Activated CD4-positive, alpha-beta T cell treated with anti-CD3 and anti-CD28 coated beads, Interleukin-2, amount 50 U/mL, for 24 hours (primary cell): ENCODE results near the gene SLC2A1.

Experiments
- DNase-seq, 2 donors: peaks; one replicate each; pipeline ENCODE4 v3.0.0-alpha.2; 2020; ENCODE audit warnings: low read depth in 1 of 2, low spot score in 1 of 2

SLC2A1 gene

DNA sequence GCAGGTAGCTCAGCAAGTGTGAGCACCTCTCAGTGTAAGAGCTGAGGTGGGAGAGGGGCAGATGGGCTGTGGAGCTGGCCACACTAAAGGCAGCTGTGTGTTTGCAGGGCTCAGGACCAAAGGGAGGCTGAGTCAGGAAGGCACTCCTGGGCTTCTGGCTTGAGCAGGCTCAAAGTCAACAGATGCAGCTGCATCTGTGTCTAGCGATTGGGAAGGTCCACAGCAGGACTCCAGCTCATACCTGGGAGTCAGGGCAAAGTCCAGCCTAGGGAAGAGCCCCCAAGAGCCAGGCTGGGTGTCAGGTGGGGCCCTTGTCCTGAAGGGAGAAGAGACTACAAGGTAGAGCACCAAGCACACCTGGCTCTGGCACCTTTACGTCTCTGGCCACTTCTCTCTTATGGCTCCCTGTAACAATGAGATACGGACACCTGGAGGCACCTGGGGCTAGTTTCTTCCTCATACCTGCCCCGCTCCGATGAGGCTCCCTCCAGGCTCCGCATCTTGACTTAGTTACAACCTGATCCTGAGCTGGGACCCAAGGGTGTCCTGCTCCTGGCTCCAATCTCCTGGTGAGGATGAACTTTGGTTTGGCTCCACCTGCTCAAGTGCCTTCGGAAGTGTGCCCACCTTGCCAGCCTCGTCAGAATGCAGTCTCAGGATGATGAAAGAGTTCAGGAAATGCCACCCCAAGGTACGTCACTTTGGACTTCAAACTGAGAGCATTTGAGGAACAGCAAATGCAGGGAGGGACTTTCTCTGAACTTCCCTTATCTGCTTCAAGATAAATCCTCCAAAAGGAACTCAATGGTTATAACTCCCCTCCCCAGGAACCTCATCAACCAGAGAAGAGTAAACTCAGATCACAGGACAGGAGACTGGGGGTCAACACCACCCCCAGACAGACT is 21.5 kb upstream of the SLC2A1 start:
- DNase-seq: no peak

DNA sequence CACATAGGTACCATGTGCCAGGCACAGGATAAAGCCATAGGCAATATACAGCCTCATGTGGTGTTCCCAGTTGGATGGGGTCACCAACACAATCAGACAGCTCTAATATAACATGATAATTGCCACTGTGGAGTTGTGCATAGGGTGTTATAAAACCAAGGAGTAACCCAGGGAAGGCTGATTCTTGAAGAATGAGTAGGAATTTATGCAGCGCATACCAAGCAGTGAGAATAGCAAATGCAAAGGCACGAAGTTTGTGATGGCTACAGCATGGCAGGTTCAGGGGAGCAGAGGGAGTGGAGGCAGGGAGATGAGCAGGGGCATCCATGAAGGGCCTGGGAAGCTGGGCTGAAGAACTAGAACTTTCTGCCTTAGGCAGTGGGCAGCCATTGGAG is 20.4 kb upstream of the SLC2A1 start:
- DNase-seq: no peak

DNA sequence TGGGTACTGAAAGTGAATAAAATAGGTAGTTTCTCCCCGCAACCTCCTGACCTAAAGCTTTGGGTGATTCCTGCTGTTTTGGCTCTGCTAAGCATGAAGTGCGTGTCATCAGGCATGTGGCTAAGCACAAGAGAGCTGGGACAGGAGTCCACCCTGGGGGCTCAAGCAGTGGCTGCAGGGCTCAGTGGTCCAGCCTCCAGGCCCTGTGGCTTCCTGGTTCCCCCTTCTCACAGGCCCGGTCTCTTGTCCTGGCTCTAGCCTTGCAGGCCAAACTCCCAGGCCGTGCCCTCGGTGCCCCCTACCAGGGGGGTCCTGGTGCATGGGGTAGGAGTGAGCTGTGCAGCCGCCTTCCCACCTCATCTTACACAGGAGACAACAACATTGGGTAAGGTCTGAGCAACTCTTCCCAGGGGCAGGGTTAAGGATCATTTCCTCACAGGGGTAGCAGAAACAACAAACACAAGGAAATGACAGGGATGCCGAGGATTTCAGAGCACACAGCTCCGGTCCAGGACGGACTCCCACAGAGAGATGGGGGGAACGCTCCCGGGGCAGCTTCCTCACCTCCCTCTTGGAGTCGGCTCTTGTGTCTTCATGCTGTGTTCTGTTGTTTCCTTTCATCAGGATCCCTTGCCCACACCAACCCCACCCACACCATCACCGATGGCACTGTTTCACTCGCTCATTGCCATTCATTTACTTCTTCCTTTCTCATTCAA is 19.8 kb upstream of the SLC2A1 start:
- no peak for DNase-seq

DNA sequence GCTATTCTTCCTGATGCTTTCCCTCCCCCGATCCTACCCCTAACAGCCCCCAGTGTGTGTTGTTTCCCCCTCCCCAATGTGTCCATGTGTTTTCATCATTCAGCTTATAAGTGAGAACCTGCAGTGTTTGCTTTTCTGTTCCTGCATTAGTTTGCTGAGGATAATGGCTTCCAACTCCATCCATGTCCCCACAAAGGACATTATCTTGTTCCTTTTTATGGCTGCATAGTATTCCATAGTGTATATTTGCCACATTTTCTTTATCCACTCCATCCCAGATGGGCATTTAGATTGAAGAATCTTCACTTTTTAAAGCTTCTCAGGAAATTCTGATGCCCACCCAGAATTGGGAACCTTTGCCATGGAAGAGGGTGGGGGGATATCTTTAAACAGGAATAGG is 19.0 kb upstream of the SLC2A1 start:
- DNase-seq: no peak

DNA sequence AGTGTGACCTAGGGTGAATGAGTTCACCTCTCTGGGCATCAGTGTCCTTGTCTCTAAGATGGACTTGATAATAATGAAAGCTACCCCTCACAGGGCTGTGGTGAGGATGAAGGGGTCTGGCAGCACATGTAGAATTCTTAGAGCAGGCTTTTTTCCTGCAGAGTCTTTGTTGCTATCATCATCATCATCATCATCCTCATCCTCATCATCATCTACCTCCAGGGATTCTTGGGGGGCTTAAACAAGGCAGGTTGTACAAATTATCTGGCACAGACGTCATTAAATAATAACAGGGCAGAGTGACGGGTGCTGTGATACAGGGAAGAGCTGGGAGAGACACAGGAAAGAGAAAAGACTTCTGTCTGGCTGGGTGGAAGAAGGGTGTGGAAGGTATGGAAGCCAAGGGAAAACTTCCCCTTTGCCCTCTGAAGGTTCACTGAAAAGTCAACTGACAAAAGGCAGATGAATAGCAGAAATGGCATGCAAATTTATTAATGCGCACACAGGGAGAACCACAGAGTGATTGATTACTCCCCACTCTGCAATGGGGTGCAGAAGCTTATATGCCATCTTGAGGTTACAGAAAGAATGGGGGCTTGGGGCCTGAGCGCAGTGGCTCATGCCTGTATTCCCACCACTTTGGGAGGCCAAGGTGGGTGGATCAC is 17.0 kb upstream of the SLC2A1 start:
- DNase-seq: no peak

DNA sequence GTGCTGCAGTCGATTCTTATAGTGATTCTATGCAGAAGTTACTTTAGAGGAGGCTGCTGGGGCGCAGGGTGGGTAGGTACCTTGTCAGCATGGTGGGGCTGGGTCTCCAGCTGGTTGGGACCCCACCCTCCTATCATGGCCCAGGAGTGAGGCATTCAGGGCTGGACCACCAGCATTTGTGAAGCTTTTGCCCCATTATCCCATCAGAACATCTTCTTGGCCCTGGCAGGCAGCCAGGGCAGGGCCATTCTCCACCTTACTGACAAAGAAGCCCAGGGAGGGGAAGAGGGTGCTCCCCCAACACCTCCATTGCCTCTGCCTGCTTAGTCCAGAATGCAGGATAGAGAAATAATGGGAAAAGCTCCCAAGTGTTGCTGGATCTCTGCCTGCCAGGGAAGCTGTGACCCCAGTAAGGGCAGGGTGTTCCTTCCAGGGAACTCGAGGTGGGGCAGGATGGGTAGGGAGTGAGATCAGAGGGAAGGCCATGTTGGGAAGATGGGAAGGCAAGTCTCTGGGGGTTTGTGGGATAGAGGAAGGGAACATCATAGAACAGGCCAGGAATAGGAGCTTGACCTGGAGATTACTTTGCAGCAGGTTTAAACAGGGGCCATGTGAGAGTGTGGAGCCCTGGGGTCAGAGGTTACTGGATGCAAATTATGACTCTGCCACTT is 16.2 kb upstream of the SLC2A1 start:
- DNase-seq: no peak

DNA sequence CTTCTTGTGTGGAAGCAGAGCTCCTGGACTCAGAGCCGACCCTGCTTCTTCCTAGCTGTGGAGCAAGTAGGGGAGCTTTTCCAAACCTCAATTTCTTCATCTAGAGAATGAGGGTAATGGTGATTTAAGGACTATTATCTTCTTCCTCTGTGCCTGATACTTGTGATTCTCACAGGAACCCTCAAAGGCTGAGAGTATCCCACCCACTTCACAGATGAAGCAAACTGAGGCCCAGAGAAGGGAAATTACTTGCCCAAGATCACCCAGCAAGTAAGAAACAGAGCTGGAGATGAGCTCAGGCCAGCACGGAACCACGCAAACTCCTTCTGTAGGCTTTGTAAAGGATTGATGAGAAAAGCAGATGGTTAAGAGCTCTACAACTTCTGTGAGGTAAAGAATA is 15.1 kb upstream of the SLC2A1 start:
- DNase-seq: no peak

DNA sequence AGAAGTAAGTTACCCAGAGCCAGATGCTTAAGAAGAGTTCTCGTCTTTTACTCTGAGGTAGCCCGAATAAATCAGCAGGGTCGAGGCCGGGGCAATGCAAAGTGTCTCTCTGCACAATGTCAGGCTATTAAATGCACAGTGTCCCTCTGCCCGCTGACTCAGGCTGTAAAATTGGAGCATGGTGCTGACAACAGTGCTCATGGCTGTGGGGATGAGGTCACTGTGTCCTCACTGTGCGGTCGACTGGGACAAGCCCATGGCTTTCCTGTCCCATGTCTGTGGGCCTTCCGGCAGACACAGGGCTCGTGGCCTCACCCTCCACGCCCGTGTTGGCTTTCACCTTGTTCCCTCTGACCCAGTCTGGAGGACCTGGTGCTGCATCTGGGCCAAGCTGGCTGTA is 14.6 kb upstream of the SLC2A1 start:
- DNase-seq: no peak

DNA sequence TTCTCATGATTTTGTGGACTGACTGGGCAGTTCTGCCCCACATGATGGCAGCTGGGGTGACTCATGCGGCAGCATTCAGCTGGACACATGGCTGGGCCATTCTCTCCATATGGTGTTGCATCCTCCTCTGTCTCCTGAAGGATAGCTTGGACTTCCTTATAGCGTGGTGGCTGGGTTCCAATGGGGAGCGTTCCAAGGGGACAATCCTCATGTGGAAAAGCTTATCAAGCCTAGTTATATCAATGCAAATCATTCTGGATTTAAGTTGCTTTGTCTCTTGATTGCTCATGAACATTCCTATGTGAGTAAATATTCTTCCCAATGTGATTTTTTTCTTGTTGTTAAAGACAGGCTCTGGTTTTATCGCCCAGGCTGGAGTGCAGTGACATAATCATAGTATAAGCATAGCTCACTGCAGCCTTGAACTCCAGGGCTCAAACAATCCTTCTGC is 13.2 kb upstream of the SLC2A1 start:
- no peak for DNase-seq

DNA sequence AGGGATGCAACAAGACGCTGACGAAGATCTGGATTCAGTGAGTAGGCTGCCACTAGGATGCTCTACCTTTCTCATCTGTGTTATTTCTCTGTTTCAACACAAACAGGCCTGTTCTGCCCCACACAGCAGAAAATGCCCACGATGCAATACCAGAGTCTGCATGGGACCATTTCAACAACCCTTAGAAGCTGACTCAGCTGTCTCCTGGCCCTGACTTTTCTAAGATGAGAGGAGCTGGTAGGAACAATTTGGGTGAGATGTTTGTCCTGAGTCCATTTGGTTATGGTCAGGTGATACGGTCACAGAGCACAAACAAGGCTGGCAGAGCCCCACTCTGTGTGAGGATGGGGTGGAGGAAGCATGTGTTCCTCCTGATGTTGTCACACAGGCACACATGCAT is 11.5 kb upstream of the SLC2A1 start:
- DNase-seq: no peak

DNA sequence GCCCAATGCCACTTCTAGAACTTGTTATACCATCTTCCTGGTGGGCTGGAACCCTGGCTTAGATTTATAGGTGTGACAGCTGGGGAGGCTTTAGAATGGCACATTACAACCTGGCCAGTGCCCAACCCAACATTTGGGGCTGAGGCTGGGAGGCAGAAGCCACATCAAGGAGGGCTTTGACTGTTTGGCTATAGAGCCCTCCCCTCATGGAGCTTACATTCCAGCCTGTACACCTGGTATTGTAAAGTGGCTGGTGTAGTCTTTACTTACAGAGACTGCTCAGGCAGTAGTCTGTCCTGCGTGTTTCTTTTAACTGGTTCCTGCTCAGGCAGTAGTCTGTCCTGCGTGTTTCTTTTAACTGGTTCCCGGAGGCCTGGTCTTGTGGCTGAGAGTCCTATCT is 10.0 kb upstream of the SLC2A1 start:
- no peak for DNase-seq

DNA sequence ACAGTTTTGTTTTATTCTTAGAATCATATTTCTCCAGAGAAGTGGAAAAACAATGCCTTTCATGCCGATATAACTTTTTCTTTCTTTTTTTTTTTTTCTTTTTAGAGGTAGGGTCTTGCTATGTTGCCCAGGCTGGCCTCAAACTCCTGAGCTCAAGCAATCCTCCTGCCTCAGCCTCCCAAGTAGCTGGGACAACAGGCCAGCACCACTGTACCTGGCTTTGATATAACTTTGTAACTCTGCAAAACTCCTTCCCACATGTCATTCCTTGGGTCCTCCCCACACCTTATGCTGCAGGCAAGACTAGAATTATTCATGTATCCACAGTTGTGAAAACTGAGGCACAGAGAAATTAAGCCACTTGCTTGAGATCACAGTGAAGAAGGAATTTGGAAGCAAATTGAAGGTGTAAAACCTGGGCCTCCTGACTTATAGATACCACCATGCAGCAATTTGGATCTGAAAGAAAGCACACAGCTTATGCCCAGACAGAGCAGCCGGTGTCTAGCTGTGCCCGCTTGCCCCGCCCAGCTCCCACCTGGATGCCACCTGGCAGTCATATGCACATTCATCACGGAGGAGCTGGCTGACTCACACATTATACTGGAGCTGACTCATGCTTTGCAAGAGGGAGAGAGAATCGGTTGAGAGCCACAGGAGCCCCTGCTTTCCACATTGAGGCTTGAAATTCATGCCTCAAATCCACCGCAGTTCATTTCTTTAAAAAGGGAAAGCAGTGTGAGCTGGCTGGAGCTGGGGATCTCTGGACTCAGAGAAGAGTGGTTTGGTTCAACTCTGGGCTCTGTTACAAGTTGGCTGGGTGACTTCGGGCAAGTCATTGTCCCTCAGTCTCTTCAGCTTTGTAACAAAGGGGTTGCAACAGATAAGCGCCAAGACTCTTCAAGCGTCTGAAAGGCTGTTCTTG is 8.3 kb upstream of the SLC2A1 start:
- DNase-seq: no peak

DNA sequence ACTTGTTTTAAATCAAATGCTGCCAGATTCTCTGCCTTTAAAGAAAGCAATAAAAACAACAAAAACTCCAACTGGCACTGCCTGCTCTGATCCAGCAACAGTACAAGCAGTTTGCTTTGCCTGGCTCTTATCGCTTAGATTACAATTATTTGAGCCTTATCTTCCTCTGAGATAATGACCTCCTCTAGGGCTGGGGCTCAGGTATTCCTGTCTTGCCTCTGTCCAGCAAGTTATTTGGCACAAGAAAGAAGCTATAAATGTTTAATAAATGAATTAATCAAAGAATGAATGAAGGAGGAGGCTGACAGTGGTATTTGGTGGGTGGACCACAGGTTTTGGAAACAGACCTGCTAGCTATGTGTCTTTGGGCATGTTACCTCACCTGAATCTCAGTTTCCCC is 6.7 kb upstream of the SLC2A1 start:
- no peak for DNase-seq

DNA sequence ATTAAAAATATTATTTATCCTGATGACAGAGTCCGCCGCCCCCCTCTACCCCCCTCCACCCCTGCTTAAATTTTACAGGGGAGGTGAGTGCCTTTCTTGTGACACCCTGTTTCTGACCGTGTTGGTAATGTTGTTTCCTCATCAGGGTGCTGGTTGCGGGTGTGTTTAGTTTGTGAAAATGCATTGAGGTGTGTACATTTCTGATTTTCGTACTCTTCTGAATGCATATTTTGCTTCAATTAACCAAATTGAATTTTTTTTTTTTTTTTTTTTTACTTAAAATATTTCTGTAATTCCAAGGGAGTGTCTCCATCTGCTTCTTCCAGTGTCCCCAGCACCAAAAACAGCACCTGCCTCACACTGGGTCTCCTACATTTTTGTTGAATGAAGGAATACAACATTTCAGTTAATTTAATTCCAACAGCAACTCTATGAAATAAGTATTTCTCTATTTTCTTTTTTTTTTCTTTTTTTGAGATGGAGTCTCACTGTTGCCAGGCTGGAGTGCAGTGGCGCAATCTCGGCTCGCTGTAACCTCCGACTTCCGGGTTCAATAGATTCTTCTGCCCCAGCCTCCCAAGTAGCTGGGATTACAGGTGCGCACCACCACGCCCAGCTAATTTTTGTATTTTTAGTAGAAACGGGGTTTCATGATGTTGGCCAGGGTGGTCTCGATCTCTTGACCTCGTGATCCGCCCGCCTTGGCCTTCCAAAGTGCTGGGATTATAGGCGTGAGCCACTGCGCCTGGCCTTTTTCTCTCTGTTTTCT is 5.6 kb upstream of the SLC2A1 start:
- no peak for DNase-seq

DNA sequence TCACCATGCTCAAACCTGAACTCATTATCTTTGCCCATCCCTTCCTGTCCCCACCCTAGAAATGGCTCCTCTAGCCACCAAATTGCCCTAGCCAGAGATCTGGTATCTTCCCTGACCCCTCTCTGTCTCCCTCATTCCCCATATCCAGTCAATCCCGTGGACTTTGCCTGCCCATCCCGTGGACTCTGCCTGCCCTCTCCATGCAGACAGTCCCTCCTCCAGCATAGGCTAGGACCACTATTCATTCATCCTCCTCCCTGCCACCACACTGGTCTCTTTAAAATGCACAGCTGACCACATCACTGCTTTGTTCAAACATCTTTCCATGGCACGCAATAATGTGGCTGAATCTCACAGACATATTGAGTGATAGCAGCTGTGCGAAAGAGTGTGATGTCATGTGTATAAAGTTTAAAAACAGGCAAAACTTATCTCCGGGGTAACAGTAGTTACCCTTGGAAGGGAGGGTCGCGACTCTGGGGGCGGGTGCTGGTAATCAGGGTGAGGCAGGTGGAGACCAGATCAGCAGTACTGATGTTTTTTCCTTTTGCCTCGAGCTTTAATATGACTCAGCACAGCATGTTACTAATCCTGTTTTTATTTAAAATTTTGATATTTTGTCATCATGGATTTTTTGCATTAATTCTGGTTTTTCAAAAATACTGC is 4.8 kb upstream of the SLC2A1 start:
- no peak for DNase-seq

DNA sequence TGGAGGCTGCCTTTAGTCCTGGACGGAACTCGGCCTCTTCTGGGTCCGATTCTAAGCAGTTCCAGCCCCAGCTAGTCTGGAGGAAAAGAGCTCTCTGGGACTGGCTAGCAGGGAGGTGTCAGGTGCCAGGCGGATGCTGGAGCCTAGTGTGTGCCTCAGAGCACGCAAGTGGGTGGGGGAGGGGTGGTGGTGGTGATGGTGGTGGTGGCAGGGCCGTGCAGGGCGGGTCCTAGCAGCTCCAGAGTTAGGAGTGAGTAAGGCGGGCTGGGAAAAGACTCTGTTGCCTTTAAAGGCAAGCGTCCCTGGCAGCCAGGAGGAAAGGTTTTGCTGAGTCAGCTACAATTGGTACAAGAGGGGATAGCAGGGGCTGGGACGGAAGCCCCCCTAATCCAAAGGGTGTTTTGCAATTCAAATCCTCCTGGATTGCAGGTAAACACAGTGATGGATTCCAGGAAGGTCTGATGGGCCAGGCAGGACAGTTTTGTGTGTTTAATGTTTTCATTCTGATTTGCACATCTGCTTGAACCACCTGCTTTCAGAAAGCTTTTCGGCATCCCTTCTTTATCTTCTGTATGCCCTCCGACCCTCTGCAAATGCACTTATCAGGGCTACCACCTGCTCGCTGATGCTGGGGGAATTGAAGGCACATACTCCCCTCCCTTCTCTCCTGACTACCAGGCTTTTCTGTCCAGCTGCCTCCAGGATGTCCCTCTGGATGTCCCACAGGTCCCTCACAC is 4.1 kb upstream of the SLC2A1 start:
- no peak for DNase-seq

DNA sequence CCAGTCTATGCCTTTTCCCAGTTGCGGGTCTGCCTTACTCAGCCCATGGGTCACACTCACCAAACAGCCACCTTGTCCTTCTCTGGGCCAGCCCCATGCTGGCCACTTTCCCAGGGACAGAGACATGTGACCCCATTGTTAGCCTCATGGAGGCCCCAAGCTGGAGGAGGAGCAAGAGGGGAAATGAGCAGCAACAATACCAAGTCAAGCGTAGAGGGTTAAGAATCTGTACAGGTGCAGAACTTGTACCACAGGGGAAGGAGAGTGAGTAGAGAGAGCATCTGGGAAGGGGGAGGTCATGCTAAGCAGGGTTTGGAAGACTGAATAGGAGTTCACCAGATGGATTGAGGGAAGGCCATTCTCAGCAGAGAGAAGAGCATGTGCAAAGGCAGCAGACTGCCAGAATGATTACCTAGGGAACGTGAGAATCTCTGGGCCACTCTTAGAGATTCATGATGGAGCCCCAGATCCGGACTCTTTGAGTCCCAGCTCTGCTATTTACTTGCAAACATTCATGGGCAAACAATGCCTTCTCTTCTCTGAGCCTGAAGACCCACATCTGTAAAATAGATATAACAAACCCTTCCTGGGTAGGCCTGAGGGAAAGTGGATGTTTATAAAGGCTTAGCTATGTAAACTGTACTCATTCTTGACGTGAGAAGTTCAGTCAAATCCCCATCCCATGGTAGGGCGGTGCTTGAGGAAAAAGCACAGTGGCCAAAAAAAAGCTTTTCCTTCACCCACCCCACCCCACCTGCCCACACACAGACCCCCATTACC is 2.8 kb upstream of the SLC2A1 start:
- DNase-seq: no peak
